ENCODE data around the gene TYSND1. TPM values are rescaled to one million over a fixed set of nuclear protein-coding genes. Genes with fewer than 3 reads are reported as not detected.

The TYSND1 gene
- total and polyA plus RNA-seq, 2 of the 13 experiments (the other 11 are each of a cell fraction or from before 2014, with no cell fraction given): 3.3 to 8.9 TPM

- TF ChIP-seq MLXIP (CRISPR knock-in tag; IDR thresholded peaks at IDR 0.05; ENCODE audit: borderline replicate concordance) (no peak), SMYD3 (CRISPR knock-in tag; IDR thresholded peaks at IDR 0.05) (no peak), THAP7 (CRISPR knock-in tag; IDR thresholded peaks at IDR 0.05) (no peak), NFAT5 (CRISPR knock-in tag; IDR thresholded peaks at IDR 0.05) (no peak), ZFP90 (CRISPR knock-in tag; IDR thresholded peaks at IDR 0.05; ENCODE audit: borderline replicate concordance) (no peak; the same call in 1 of the 2 replicates), REPIN1 (CRISPR knock-in tag; IDR thresholded peaks at IDR 0.05; ENCODE audit: borderline replicate concordance, low read depth) (0 out of 2 replicates have a peak, but pooled peaks have one; percentile 68), ZBTB7B (CRISPR knock-in tag; IDR thresholded peaks at IDR 0.05) (peak; percentile 82), TARDBP (CRISPR knock-in tag; IDR thresholded peaks at IDR 0.05) (peak; percentile 89), ZBTB37 (CRISPR knock-in tag; IDR thresholded peaks at IDR 0.05) (no peak), ZSCAN25 (CRISPR knock-in tag; IDR thresholded peaks at IDR 0.05) (no peak), CERS6 (CRISPR knock-in tag; IDR thresholded peaks at IDR 0.05) (no peak), HOXA7 (CRISPR knock-in tag; IDR thresholded peaks at IDR 0.05) (no peak), ZBTB8A (CRISPR knock-in tag; IDR thresholded peaks at IDR 0.05; ENCODE audit: borderline replicate concordance, low read depth) (no peak), ZNF275 (CRISPR knock-in tag; IDR thresholded peaks at IDR 0.05; ENCODE audit: borderline replicate concordance) (no peak)
Measured at GRCh38 chr10:70132098-70133029, 14.1 kb downstream of the TYSND1 start, which contains the start of gene AIFM2 (continued).

Measured in HepG2 (cell line).